Stimulated activated CD8-positive, alpha-beta memory T cell treated with anti-CD3 and anti-CD28 coated beads, Interleukin-7, amount 100 ng/mL, for 24 hours (primary cell): Measurements from ENCODE around the gene INVS.
"Not testable (repeated sequence)": the region's sequence is repeated elsewhere in the genome, so short reads cannot be mapped to it uniquely, and the experiment has no call there.

Experiments
- DNase-seq: peaks from one replicate; pipeline ENCODE4 v3.0.0-alpha.2; 2020; ENCODE audit warnings: low read depth

INVS gene

DNA sequence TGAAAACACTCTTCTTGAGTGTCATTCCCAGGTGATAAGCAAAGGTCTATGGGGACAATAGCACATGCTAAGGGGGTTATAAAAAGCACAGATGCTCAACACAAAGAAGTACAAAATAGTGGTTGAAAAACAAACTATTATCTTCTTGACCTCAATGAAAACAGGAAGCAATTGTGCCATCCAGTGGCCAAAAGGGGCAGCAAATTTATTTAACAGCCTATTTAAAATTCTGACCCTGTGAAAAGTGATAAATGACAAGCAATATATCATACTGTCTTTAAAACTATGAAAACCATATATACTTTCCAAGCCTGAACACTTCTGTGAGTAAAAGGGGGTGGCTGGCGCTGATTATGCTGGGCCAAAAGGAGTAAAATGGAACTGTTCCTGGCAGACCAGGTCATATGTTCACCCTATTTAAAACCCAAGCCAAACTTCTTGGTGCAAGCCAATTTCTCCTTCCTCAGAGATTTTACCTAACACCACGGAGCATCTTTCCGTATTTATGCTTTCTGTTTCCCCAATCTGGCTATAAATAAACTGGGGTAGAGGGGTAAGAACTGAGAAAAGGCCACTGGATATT is 224.0 kb downstream of the INVS start:
- no peak for DNase-seq

DNA sequence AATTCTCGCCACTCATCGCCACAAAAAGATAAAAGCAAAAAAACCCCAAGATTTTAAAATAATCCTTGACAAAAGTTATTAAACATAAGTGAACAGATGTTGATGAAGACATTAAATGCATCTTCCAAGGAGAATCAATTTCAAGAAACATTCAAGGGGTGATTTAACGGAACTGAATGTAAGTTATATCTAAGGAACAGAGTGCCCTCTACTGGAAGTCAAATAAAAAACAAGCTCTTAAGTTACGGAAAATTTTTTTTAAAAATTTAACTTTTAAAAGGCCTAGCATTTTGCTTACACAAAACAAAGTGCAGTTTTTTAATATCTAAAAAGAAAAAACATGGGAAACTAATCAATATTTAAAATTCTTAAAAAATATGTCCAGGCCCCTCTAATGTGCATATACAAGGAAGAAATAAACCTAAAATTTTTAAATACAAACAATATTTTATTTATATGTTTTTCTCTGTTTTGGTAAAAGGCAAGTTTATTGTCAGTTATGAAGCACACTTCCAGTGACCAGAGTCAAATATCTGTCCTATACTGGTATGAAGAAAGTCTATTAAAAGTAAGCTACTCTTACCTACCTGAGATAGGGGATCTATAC is 225.7 kb downstream of the INVS start:
- DNase-seq, result no peak

DNA sequence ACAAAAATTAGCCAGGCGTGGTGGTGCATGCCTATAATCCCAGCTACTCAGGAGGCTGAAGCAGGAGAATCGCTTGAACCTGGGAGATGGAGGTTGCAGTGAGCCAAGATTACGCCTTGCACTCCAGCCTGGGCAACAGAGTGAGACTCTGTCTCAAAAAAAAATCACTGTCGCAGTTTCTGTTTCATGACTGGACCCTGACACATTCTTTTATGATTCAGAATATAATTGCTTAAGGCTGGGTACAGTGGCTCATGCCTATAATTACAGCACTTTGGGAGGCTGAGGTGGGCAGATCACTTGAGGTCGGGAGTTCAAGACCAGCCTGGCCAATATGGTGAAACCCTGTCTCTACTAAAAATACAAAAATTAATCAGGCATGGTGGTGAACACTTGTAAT is 239.7 kb downstream of the INVS start:
- DNase-seq, result not testable (repeated sequence)

DNA sequence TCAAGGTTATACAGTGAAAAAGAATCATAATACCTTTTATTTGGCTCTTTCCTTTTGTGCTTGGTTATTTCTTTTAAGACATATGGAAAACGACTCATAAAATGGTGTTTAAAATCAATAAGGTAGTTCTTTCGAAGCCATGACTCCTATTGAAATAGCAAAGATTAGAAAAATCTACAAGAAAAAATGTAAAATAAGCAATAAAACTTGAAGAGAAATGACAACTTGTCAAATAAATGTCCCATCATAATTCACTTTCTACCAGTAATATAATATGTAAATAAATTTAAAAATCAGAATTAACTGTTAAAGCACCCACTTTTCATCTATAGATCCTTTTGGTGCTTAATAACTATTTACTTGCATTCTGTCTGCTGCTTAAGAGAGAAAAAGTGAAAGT is 241.2 kb downstream of the INVS start:
- DNase-seq, result no peak

DNA sequence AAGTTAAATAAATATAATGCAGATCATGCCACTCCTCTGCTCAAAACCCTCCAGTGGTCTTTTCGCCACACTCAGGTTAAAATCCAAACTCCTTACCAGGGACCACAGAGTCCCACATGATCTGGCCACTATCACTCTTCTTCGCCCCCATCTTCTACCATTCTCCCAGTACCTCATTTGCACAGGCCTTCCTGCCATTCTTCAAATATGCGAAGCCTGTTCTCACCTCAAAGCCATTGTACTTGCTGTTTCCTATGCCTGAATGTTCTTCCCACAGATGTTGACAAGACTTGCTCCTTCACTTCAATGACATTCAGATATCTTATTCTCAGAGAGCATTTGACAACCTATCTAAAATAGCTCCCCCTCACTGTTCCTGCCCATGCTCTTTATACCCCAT is 242.8 kb downstream of the INVS start:
- no peak for DNase-seq

DNA sequence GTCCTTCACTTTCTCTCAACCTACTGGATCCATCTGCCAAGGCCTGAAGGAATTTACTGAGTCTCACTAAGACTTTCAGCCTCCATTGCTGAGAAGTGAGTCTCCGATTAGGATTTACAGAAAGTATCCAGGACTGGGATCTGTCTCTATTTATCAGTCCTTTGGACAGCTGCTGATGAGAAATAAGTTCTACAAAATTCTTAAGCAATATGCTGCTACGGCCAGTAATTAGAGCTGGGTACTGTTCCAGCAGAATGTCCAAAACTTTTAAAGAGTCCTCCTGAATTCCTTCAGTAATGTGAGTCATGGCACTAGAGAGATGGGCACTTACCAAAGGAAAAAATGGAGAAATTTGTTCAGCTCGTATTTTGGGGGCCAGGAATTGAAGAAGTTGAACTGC is 247.8 kb downstream of the INVS start:
- DNase-seq, result no peak

DNA sequence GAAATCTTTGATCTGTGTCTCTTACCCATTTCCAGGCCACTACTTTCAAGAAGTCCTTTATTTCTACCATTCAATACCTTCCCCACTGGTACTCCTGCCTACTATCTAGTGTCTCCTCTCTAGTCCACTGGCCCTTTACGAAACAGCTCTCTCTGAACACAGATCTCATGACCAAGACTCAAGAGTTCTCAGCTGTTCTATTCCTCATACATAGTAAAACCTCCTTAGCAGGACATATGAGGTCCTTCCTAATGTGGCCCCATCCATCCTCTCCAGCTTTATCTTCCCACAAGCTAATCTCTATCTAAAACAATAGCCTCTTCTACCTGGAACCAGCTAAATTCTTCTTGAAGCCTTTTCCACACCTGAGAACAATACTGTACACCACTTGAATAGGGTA is 251.1 kb downstream of the INVS start:
- DNase-seq, result no peak
